Left forelimb (tissue), 1 donor: ENCODE data around the gene TRIO.

ENCODE experiments used
- DNase-seq: peaks from one replicate; pipeline ENCODE4 v3.0.0-alpha.2; 2018; ENCODE audit warnings: low spot score

TRIO gene

GRCh38 chr5:14297697-14298096 lies 154.6 kb downstream of the TRIO start:
- DNase-seq, result no peak

DNA sequence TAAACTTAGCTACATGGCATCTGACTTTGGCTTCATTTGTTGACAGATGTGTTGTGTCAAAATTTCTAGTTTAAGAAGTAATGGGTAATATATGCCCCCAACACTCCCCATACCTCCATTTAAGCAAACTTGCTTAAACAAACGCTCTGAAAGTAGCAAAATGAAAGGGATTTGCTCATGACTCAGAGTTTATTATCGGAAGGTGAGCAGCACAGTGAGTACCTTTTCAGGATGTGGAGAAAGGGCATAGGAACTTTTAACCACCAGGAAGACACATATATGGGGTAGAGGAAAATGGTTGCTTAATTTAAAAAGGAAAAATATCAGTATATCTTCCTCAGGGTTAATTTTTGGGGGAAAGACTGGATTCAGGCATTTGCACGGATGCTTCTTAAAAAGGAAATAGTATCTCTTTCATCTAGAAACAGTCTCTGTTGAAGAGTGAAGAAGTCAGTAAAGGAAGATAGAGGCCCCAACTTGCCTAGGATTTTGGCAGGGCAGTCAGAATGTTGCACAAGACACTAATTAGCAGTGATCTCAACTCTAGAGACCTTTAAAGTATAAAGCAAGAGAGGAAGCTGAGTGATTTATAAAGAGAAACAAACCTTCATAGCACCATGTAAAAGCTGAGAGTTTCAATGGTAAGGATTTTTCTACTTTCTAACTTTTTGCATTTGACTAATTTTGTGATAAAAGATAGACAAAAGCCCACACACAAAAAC lies 155.1 kb downstream of the TRIO start:
- no peak for DNase-seq

GRCh38 chr5:14299666-14300065 lies 156.5 kb downstream of the TRIO start:
- DNase-seq, result no peak

- no peak for DNase-seq
These were observed 158.0 kb downstream of the TRIO start for GRCh38 chr5:14301186-14301585.

- no peak for DNase-seq
These were observed 159.2 kb downstream of the TRIO start for GRCh38 chr5:14302330-14302729.

GRCh38 chr5:14305045-14305444 lies 161.9 kb downstream of the TRIO start:
- no peak for DNase-seq

GRCh38 chr5:14306329-14306815 lies 163.2 kb downstream of the TRIO start:
- DNase-seq, result no peak

GRCh38 chr5:14308384-14309154 lies 165.4 kb downstream of the TRIO start:
- DNase-seq, result no peak

GRCh38 chr5:14309199-14309598 lies 166.1 kb downstream of the TRIO start:
- no peak for DNase-seq

DNA sequence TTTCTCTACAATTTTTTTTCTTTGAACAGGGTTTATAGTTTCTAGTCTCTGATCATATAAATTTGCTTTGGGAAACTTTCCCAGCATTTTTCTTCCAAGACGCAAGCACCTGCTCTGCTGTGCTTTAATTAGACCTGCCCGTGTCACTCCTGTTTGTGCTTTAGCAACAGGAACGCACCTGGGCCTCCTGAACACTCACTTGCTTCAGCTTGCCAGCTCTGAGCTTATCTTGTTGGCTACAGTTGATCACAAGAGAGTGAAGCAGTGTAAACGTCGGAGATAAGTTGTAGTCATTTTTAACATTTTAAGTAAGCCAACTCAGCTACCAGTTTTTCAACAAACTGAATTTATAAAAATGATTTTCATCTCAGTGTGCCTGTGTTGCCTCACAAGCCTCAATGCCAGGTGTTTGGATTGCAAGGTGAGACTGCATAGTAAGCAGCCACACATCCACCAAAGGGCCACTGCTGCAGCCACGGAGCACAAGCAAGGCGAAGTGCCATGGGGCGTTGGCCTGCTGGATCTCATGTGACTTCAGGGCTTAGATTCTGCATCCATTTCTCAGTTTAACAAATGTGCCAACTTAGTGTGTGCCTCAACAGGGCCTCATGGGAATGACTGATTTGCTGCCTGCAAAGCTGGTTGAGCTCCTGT lies 166.9 kb downstream of the TRIO start:
- no peak for DNase-seq

- no peak for DNase-seq
These were observed 167.8 kb downstream of the TRIO start for GRCh38 chr5:14310901-14311300.

- no peak for DNase-seq
These were observed 171.0 kb downstream of the TRIO start for GRCh38 chr5:14313986-14314690.

GRCh38 chr5:14316471-14316870 lies 173.3 kb downstream of the TRIO start:
- DNase-seq, result no peak

- DNase-seq, result no peak
These were observed 176.0 kb downstream of the TRIO start for GRCh38 chr5:14319102-14319501.

DNA sequence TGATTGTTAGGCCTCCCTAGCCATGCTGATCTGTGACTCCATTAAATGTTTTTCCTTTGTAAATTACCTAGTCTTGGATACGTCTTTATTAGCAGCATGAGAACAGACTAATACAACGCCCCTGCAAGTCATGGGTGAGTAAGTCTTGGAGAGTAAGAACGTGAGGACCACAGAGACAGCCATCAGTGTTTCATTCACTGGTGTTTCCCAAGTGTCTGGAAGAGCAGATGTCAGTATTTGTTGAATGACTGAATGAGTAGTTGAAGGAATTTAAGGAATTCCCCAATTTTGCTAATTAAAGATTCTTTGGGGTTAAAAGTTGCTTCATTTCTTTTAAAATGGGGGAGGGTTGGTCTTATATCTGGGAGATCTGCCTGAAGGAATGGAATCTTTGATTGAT lies 178.8 kb downstream of the TRIO start:
- DNase-seq, result no peak

- DNase-seq, result no peak
These were observed 179.5 kb downstream of the TRIO start for GRCh38 chr5:14322437-14323187.

DNA sequence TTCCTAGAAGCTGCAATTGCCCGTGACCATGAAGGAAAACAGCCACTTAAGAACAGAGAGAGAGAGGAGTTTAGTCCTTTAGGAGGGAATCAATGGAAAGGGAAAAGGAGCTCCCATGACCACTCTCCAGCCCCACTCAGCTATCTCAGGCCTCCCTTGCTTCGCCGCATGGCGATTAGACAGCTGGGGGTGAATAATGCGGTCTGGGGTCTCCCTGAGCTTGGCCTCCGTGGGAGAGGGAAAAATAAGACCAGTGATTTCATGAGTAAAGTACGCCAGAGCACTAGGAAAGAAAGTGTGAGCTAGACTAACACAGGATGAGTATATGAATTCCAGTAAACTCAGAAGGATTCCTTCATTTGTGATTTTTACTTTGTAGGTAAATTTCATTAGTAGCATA lies 180.3 kb downstream of the TRIO start:
- DNase-seq, result no peak

DNA sequence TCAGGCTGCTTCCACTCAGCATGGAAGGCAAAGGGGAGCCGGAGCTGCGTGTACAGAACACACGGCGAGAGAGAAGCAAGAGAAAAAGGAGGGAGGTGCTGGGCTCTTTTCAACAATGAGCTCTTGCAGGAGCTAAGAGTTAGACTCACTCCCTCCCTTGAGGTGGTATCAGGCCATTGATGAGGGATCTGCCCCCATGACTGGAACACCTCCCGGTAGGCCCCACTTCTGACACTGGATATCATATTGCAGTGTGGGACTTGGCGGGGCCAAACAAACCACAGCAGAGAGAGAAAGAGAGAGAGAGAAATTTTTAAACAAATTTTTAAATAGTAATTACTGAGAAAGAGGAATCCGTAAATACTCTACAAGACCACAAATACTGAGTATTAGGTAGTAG lies 182.2 kb downstream of the TRIO start:
- DNase-seq, result no peak

DNA sequence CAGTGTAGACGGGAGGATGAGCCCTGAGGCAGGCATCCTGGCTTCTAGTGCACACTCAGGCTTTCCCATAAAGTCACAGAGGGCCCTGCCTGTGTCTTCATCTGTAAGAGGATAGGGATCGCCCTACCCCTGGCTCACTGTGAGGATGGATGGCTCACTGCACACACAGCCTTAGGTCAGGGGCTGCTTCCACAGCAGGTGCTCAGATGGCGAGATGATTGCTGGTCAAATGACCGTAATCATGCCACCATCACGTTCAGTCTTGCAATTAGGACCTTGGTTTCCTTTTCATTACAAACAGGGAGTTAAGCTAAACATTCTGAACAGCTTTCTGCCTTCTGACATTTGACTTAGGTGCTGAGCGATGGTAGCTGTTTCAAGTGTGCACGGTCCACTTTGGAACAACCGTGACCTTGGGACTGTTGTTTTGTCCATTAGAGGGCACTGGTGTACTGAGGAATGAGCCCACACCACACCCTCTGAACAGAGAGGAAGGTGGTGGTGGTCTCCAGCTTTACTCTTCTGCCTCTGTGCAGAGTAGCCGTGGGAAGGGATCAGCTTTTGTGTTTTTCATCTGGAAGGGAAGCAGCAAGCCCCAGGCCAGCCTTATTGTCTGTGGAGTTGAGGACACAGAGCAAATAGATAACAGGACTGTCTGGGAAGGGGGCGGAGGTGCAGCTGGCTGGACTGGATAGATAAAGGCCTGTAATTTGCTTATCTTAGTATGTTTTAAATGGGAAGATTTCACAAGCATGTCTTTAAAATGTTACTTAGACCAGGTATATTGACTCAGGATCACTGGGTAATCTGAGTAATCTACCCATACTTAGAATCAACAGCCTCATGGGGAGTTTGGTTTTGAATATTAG lies 183.1 kb downstream of the TRIO start:
- no peak for DNase-seq

- DNase-seq, result no peak
These were observed 184.5 kb downstream of the TRIO start for GRCh38 chr5:14327624-14328023.

- DNase-seq, result no peak
These were observed 185.0 kb downstream of the TRIO start for GRCh38 chr5:14328144-14328543.
